GM21381 (cell line): ENCODE results near the gene PREP.

Experiments used
- ATAC-seq: cut with Tn5 transposase; IDR thresholded peaks from one replicate; pipeline ENCODE4 v1.9.1; 2021; ENCODE audit warnings: mild to moderate bottlenecking, moderate library complexity; ENCODE audit not compliant: unreplicated experiment

PREP gene

DNA sequence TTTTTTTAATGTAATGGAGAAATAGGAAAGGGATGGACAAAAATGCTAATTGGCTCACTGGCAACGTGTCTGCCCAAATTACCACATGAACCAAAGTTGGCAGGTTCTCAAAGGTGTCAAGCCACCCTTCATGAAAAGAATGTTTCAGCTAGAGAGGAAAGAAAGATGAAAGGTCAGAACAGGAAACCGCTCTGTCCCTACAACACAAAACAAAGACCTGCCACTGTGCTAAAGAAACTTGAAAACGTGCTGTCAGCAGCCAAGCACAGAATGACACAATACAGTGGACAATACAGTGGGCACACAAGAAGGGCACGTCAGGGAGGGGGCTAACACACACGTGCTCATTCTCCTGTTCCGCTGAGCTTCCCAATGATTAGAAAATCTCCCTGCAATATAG lies 4.9 kb downstream of the PREP start:
- no peak for ATAC-seq

DNA sequence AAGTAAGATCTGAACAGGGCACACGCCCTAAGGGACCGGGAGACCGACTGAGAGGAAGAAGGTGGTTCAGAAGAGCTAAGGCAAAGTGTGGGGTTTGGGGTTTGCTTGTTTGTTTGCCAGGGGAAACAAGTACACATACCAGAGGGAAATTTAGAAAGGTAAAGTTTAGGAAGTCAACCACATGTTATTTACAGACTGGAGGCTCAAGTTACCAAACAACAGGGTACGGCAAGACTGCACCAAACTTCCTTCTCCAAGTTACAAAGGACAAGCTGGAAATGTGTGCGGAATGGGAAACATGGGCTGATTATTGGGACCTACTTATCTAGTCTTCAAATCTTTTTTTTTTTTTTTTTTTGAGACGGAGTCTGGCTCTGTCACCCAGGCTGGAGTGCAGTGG lies 11.2 kb downstream of the PREP start:
- ATAC-seq, result no peak

DNA sequence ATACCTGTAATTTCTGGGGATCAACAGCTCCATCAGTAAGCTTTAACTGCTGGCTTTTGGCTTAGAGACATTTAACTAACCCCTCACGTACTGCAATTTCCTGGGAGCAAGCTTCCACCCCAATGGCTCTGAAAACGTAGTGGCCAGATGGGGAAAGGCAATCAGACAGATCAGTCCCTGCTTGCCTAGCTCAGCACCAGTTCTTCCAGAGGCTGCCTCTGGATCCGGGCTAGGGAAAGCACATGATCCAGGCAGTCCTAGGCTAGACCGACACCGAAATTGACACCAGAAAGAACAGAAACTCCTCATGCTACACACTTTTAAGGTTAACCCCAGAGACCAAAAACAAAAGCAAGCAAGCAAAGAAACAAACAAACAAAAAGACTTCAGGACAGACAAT lies 13.3 kb downstream of the PREP start:
- ATAC-seq, result no peak

DNA sequence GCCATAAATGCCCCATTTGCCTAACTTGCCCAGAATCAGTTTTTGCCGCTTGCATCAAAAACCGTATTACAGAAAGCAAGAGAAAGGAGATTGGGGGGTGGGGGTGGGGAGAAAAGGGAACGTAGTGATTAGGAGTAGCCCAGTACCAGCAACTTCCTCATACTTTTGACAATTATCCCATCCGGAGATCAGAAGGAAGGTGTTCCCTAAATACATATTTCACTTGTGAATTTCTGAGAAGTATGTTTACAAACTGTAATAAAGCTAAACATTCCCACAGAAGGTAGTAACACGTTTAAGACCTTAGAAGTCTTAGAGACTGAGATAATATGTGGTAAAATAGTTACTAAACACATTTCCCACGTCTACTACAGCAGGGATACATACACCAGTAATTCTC lies 14.5 kb downstream of the PREP start:
- no peak for ATAC-seq

DNA sequence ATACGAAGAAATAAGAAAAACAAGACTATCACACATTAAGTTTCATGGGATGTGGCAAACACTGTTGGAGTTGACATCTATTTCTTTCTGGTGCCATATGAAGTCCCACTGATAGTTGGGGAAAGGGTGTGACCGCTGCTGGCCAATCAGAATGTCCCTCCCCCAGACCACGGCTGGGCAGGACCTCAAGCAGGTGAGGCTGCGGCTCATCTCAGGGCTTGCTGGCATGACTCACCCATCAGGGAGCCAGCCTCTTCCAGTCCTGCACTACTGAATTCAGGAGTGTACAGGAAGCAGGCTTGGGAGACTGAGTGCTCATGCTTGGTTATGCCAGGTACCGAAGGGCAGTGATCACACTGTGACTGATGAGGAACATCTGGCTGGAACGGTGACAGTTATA lies 18.9 kb downstream of the PREP start:
- no peak for ATAC-seq

DNA sequence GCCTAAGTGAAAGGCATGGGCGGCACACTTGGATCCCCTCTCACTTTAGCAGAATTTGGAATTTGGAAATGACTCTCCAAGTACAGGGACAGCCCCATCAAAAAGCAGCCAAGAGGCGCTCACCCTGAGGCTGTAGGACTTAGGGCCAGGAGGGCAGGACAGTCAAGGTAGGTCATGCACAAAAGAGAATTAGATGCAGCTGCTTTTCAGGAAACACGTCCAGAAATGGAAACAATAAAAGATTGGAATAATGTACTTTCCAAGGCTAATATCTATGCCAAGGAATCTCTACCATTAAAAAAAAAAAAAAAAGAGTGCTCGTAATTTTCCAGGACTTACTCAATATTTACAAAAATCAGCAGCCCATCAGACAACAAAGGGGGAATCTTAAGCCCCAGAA lies 19.9 kb downstream of the PREP start:
- ATAC-seq, result no peak

DNA sequence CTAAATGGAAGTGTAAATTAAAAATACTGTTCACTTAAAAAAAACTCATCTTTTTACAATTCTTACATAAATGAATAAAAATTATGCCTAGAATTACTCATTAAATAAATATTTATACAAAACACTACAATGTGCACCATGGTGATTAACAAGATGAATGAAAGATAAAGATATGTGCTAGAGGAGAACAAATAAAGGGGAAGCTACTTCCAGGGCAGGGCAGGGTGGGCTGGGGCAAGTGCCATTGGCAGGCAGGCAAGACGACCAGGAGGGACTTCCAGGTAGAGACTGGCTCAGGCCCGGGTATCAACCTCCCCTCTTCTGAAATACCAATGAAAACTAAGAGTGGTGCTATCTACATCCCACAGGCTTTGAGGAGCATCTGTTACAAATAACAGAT lies 20.4 kb downstream of the PREP start:
- ATAC-seq, result no peak

DNA sequence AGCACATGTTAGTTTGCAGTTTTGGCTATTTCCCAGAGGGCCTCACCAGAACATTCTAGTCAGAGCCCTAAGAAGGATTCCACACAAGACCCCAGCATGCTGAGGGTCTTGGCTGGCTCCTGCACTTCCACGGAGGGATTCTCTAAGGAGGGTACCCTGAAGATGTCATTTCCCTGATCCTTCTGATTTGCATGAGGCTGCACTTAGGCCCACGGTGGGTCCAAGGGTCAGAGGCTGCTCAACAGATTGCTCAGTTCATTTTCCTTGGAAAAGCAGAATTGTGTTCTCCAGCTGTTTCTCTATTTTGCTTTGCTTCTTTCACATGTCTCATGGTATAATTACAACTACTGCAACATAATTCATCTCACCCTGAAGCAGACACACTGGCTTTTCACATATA lies 22.2 kb downstream of the PREP start:
- no peak for ATAC-seq

DNA sequence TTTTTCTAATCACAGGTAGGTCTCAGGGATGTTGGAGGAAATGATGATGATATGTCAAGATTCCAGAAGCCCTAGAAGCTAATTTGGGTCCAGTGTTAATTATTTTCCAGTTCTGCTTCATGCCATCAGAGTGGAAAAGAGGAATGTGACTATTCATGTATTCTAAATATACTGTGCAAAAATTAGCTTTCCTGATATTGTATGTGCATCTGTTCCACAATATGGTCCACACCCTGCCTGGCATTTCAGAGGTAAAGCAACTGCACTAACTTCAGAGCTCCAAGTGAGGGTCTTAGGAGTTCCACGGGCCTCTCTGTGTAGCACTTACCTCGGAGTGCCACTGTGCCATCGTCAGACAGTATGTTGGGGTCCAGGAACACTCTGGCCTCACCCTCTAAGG lies 27.1 kb downstream of the PREP start:
- no peak for ATAC-seq

DNA sequence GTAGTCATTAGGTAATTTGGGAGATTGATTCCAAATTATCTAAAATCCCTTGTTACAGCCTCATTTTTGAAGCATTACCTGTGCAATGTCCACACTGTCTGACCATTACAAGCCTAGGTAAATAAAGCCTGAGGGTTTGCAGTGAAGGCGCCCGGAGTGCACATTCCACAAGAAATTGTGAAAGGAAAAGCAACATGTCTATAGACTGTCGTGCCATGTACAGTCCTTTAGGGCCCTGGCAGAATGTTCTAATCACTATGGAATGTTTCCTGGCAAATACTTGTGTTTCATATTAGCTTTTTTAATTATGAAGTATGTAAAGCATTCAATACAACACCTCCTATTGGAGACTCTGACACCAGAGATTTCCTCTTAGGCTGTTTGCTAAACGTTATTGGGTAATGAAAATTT lies 28.9 kb downstream of the PREP start:
- ATAC-seq, result no peak

DNA sequence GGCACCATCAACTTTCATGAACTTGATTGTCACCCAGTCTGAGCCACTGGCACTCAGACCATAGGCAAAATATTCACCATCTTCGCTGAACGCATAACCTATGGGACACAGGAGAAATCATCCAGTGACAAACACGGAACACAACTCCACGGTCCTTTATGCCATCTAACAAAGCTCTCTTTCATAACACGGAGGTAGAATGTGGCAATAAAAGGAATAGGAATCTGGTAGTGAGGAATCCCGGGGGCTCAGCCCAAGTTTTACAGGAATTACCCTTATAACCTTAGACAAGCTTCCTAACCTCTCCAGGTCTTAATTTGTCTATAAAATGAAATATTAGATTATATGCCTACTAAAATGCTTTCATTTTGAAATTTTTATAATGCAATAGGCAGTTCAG lies 29.4 kb downstream of the PREP start:
- ATAC-seq, result no peak

DNA sequence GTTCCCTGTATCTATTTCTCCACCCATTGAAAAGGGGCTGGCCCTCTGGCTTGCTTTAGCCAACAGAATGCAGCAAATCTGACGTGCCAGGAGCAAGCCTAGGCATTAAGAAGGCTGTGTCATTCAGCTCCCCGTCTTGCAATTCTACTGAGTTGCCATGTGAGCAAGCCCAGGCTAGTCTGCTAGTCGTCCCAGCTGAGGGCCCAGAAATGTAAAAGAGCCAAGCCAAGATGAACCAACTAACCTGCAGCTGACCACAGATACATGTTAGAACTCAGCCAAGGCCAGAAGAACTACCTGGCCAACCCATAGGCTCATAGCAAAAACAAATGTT lies 30.1 kb downstream of the PREP start:
- no peak for ATAC-seq

DNA sequence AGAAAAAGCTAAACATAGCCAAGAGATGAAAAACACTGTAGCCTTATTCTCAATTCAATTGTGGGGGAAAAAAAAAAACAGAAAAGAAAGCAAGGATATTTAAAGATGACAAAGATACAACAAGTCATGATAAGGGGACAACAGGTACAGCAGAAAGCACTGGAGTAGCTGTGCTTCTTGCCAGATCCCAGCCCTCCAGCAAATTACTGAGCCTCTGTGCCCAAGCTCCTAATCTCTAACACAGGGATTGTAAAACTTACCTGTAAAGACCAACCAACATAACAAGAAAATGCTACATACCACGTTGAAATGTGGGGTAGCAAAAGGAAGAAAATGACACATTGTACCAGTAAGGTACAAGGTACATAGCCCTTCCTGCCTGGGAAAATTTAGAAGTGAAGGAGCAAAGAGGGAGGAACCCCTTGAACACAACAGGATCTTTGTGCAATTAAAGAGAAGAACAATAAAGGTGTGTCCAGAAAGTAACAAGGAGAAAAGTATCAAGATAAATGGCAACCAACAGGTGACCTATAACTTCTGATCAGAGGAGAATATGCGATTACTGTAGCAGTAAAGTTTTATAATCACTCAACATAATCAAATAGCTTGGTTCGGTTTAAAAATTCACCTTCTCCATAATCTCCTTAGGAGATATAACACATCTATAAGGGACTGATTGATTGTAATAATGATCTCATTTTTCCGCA lies 30.6 kb downstream of the PREP start:
- no peak for ATAC-seq

DNA sequence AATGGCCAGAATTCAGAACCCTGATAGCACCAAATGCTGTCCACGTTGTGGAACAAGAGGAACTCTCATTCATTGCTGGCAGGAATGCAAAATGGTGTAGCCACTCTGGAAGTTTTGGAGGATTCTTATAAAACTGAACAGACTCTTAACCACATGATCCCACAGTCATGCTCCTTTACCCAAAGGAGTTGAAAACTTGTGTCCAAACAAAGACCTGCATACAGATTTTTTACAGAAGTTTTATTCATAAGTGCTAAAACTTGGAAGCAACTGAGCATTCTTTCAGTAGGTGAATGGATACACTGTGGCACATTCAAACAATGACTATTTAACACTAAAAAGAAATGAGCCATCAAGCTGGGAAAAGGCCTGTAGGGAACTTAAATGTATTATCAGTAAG lies 32.5 kb downstream of the PREP start:
- no peak for ATAC-seq

DNA sequence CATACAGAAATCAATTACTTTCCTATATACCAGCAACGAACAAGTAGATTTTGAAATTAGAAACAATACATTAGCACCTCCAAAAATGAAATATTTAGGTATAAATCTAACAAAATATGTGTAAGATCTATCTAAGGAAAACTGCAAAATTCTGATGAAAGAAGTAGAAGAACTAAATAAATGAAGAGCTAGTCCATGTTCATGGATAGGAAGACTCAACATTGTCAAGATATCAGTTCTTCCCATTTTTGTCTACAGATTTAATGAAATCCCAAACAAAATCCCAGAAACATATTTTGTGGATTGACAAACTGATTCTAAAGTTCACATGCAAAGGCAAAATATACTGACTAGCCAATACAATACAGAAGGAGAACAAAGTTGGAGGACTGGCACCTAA lies 33.7 kb downstream of the PREP start:
- no peak for ATAC-seq

DNA sequence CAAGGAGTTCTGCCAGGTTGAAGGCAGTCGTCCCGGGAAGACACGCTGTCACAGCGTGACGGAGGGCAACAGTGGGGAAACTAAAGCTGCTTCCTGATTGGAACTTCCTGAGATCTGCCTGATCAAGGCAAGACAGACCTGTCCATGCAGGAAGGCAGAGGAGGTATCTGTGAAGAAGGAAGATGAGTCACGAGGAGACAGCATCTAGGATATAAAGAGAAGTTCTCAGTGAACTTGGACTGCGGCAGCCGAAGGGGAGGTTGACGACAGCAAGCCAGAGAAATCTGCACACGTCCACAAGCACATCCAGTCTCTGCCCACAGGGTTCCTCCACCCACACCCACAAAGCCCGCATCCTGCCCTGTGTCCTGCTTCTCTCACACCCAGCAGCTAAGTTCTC lies 38.6 kb downstream of the PREP start:
- no peak for ATAC-seq

DNA sequence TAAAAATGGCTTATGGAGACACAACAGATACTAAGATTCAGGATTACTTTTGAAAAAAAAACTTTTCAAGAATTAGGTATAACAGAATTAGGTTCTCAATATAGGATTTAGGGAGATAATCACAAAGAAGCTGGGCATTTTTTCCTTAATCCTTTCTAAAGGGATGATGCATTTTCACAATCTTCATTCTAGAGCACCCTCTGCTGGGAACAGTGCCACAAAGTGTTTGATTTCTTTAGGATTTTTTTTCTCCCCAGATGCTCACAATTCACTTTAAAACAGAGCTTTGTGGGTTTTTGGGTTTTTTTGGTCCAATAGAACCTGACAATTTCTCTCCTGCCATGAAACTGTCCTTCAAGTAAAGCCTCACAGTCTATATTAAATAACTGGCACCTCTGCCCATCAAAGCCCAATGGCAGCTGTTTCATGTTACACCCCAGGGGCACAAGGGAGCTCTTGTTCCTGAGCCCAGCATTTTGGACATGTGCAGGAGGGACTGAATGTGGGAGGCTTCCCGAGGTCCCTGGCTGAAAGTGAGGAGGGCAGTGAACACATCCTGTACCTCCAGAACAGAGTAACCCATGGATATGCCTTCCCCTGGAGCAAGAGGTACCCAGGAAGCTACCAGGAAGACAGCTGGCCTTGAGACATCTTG lies 39.7 kb downstream of the PREP start:
- no peak for ATAC-seq

DNA sequence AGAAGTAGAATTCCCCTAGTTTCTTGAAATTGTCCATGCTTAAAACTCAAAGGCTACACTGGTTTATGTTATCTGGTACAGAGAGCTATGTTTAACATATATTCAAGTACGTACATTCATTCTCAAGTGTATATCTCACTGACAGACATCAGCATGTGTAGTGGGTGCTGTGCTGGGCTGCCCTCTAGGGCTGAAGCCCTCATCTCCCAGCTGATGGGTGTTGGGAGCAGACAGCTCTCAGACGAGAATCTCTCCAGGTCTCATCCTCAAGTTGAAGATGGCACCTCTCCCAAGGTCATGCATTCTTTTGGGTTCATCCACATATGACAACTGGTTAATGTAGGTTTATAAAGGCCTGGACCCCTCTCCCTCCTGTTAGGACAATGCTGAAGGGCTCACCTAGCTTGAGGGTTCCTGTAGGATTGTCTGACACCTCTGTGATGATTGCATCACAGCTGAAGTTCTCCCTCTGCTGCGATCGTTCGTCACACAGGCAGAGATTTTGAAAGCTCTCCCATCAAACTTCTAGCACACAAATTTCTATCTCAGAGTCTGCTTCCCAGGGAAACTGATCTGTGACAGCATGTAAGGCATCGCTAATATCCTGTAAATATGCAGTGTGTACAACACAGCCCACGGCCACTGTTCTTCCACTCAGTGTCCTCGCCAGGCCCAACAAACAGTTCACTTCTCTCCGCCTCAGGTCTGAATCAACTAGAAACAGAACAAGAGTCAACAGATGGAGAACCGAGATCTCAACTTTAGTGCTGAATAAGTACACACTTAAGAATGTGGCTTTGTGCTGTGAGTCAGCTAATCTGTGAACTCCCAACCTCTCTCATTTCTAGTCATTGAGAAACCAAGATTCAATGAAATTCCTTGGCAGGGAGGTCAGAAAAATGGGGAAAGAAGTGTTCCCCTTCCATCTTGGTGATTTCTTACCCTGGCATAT lies 43.2 kb downstream of the PREP start:
- no peak for ATAC-seq

DNA sequence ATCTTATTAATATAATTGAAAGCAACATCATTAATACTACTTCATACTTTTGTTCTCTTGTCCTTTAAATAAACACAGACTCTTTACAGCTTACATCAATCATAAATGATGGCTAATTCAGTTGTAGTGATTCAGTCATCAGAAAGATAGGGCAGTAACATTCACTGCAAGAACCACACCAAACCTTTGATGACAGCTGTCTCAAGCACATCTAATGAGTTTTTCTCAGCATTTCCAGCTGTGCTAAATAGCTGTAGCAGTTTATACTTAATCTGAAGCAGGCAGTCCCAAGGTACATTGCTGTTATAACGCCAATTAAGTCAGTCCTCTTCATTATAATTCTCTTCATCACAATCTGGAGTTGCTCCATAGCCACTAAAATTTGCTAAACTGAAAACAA lies 45.7 kb downstream of the PREP start:
- ATAC-seq, result no peak

DNA sequence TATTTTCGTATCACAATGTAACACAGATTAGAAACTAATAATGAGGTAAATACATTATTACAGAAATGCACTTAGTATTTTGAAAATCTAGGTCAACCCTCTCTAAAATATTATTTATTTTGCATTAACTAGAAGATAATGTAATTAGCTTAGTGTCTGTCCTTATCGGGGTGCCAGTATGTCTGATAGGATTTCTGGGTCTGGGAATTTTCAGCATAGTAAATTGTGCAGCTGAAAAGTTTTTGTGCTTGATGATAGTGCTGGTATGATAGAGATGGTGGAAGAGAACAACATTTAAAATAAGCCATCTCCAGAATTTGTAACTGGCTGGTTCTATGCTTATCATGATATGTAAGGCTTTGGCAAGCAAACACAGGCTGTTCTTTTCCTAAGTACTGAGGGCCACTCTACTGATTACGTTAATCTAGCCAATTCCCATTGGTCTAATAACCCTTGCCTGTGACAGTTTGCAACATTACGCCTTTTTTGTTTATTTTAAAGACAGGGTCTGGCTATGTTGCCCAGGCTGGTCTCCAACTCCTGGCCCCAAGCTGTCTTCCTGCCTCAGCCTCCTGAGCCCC lies 50.8 kb downstream of the PREP start:
- ATAC-seq, result no peak

DNA sequence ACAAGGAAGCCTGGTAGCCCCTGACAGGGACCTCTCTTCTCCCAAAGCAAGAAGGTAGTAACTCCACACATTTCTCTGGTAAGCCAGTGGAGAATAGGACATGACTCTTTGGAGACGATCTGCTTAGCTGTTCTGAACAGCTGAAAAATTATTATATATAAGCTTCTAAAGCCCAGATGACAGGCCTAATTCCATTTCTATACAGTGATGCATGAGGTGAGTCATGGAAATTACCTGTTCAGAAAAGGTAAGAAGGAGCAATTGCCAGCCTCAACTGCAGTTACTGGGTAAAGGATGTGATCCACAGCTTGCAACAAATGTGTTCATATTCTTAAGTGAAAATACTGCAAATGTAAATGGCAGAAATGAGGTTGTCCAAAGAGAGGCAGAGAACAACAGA lies 54.0 kb downstream of the PREP start:
- ATAC-seq, result no peak

DNA sequence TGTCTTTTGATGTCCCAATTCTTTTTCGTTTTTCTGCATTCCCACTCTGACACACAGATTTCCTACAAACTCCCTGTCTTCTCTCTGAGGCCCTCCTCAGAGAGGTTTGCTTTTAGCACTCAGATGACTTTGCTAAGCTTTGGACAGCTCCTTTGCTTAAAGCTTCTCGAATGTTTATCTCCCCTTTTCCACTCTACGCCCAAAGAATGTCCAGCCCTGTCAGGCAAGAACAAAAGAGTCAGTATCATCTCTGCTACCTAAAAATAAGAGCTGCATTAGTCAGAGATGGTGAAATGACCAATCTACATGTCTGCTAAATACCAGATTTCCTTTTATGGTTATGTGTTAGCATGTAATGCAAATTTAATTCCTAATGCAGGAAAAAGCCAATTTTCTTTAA lies 56.8 kb downstream of the PREP start:
- no peak for ATAC-seq
